CD14-positive monocyte (primary cell): Measurements from ENCODE around the gene RPTOR. TPM values are rescaled to one million over a fixed set of nuclear protein-coding genes. Genes with fewer than 3 reads are reported as not detected.

Experiments used
- DNase-seq, 3 donors: peaks; one replicate each; pipeline ENCODE4 v3.0.0-alpha.2; 2011 to 2022
- H2AFZ ChIP-seq: 2 replicates; pipeline ENCODE4 v1.6.0; 2012; ENCODE audit warnings: mild to moderate bottlenecking, low read depth, low read length, inconsistent platforms; ENCODE audit not compliant: insufficient read depth, poor library complexity, severe bottlenecking
- H3K27ac ChIP-seq, 2 donors: 1 replicate in 1 of 2; 2 replicates in 1 of 2; pipeline ENCODE4 v1.5.1; 2012 to 2013; ENCODE audit warnings: low read length in 2 of 2, control low read depth in 1 of 2, inconsistent platforms in 1 of 2, low read depth in 1 of 2, mild to moderate bottlenecking in 1 of 2
- H3K27me3 ChIP-seq, 2 donors: one replicate each; pipeline versions ENCODE4 v1.6.0 to v1.6.1; 2011 to 2013; ENCODE audit warnings: low read length in 2 of 2; ENCODE audit not compliant: control insufficient read depth in 2 of 2, insufficient read depth in 2 of 2
- H3K36me3 ChIP-seq, 2 donors: replicated peaks in 1 of 2; 1 replicate in 1 of 2; 2 replicates in 1 of 2; pipeline versions ENCODE4 v1.5.1 to v1.6.1; 2012 to 2013; ENCODE audit warnings: low read length in 2 of 2, control low read depth in 1 of 2, inconsistent platforms in 1 of 2, mild to moderate bottlenecking in 1 of 2; ENCODE audit not compliant: insufficient read depth in 2 of 2, control insufficient read depth in 1 of 2
- H3K4me1 ChIP-seq, 2 donors: 1 replicate in 1 of 2; 2 replicates in 1 of 2; pipeline versions ENCODE4 v1.5.1 to v1.6.1; 2012 to 2013; ENCODE audit warnings: low read length in 2 of 2, control low read depth in 1 of 2, inconsistent platforms in 1 of 2, mild to moderate bottlenecking in 1 of 2, moderate library complexity in 1 of 2; ENCODE audit not compliant: insufficient read depth in 2 of 2, control insufficient read depth in 1 of 2
- H3K4me2 ChIP-seq: replicated peaks from 2 replicates; pipeline ENCODE3; 2012; ENCODE audit warnings: low read length, moderate library complexity, mild to moderate bottlenecking; ENCODE audit not compliant: poor library complexity, severe bottlenecking; ENCODE audit errors: extremely low read depth
- H3K4me3 ChIP-seq, 3 experiments: fragments of 200-600 bp in 1 of 3; sonication (generic) in 1 of 3; replicated peaks in 1 of 3; 1 replicate in 2 of 3; 2 replicates in 1 of 3; pipeline ENCODE4 v1.5.1; 2011 to 2013; ENCODE audit warnings: low read length in 3 of 3, mild to moderate bottlenecking in 3 of 3, control low read depth in 2 of 3, low read depth in 2 of 3, inconsistent platforms in 1 of 3, moderate library complexity in 1 of 3
- H3K79me2 ChIP-seq: 2 replicates; pipeline ENCODE4 v1.6.0; 2012; ENCODE audit warnings: mild to moderate bottlenecking, control low read depth, inconsistent platforms, low read length, moderate library complexity; ENCODE audit not compliant: insufficient read depth
- H3K9ac ChIP-seq: 2 replicates; pipeline ENCODE4 v1.6.0; 2017; ENCODE audit warnings: low read length, mild to moderate bottlenecking; ENCODE audit not compliant: insufficient read depth, poor library complexity, severe bottlenecking
- H3K9me3 ChIP-seq, 2 donors: replicated peaks in 1 of 2; 1 replicate in 1 of 2; 2 replicates in 1 of 2; pipeline versions ENCODE4 v1.5.1 to v1.6.1; 2012 to 2013; ENCODE audit warnings: low read length in 2 of 2, control low read depth in 1 of 2; ENCODE audit not compliant: control insufficient read depth in 1 of 2, insufficient read depth in 1 of 2
- H4K20me1 ChIP-seq: 2 replicates; pipeline ENCODE4 v1.6.0; 2012; ENCODE audit warnings: mild to moderate bottlenecking, low read length, control low read depth, moderate library complexity; ENCODE audit not compliant: insufficient read depth
- H3K27ac Mint-ChIP-seq, 7 donors: one replicate each; pipeline ENCODE4 v1.8.0; 2020; ENCODE audit warnings: mild to moderate bottlenecking in 7 of 7, mixed read lengths in 7 of 7, moderate library complexity in 6 of 7, inconsistent platforms in 2 of 7
- H3K27me3 Mint-ChIP-seq, 3 donors: one replicate each; pipeline ENCODE4 v1.8.0; 2021 to 2022; ENCODE audit warnings: low read depth in 3 of 3, mild to moderate bottlenecking in 3 of 3, mixed read lengths in 3 of 3, moderate library complexity in 3 of 3, inconsistent platforms in 1 of 3
- H3K36me3 Mint-ChIP-seq, 2 donors: one replicate each; pipeline ENCODE4 v1.8.0; 2020; ENCODE audit warnings: mixed read lengths in 2 of 2, inconsistent platforms in 1 of 2, mild to moderate bottlenecking in 1 of 2
- H3K4me1 Mint-ChIP-seq: one replicate; pipeline ENCODE4 v1.8.0; 2020; ENCODE audit warnings: mild to moderate bottlenecking, mixed read lengths
- H3K4me3 Mint-ChIP-seq, 2 donors: one replicate each; pipeline ENCODE4 v1.8.0; 2020; ENCODE audit warnings: mild to moderate bottlenecking in 2 of 2, mixed read lengths in 2 of 2, moderate library complexity in 1 of 2
- H3K9me3 Mint-ChIP-seq, 7 donors: one replicate each; pipeline ENCODE4 v1.8.0; 2020 to 2022; ENCODE audit warnings: mixed read lengths in 7 of 7, mild to moderate bottlenecking in 6 of 7, moderate library complexity in 6 of 7, inconsistent platforms in 2 of 7
- WGBS: methylation state at CpG from one replicate; pipeline ENCODE4 v1.1.5; 2013; ENCODE audit warnings: missing lambda C conversion rate; ENCODE audit not compliant: insufficient coverage; 5-methylcytosine and 5-hydroxymethylcytosine counted together
- intact Hi-C, 2 donors: fragments of 100-400 bp; cut with micrococcal nuclease; formaldehyde crosslinking; loops; one replicate each; pipeline versions ENCODE4 v1.15.0 to v1.15.1; 2023
- polyA plus RNA-seq, 3 donors: library from polyadenylated mRNA; depleted of rRNA in 1 of 3; unstranded in 2 of 3; stranded (reverse) in 1 of 3; fragments of 300-500 nt in 2 of 3; fragments of >200 nt in 1 of 3; fragmentation: Illumina TruSeq in 2 of 3; gene quantifications; 1 replicate in 2 of 3; 2 replicates in 1 of 3; pipeline ENCODE4 v1.2.3, GENCODE V29; 2012 to 2021
- TF ChIP-seq, protein P1 (sequence below): fragments of 200-600 bp; IDR thresholded peaks from one replicate; pipeline ENCODE4 v1.8.0; 2022; ENCODE audit warnings: antibody characterized with exemption, mild to moderate bottlenecking

RPTOR gene
- polyA plus RNA-seq, 3 donors: 1.1 to 8.7 (median 2.6) TPM

- H3K9me3 ChIP-seq: peaks cover 7 to 21% of the 10 kb centered on the region in 2 donors
- no peak overlapping the region for H2AFZ ChIP-seq
- Mint-ChIP-seq H3K9me3 (peaks cover 8 to 21% (median 11%) of the 10 kb centered on the region in 7 donors), H3K4me3 (no peak overlapping the region), H3K27me3 (peaks cover 0 to 2% (median 0%) of the 10 kb centered on the region in 3 donors), H3K27ac (no peak overlapping the region), H3K36me3 (peaks cover 1 to 5% of the 10 kb centered on the region in 2 donors), H3K4me1 (peaks cover 10% of the 10 kb centered on the region)
- no peak overlapping the region for H3K4me2 ChIP-seq
- TF ChIP-seq, protein P1, sequence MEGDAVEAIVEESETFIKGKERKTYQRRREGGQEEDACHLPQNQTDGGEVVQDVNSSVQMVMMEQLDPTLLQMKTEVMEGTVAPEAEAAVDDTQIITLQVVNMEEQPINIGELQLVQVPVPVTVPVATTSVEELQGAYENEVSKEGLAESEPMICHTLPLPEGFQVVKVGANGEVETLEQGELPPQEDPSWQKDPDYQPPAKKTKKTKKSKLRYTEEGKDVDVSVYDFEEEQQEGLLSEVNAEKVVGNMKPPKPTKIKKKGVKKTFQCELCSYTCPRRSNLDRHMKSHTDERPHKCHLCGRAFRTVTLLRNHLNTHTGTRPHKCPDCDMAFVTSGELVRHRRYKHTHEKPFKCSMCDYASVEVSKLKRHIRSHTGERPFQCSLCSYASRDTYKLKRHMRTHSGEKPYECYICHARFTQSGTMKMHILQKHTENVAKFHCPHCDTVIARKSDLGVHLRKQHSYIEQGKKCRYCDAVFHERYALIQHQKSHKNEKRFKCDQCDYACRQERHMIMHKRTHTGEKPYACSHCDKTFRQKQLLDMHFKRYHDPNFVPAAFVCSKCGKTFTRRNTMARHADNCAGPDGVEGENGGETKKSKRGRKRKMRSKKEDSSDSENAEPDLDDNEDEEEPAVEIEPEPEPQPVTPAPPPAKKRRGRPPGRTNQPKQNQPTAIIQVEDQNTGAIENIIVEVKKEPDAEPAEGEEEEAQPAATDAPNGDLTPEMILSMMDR: no peak
- WGBS: 96% methylated on average over 6 of the region's 12 CpGs
- H3K4me3 ChIP-seq: no peak overlapping the region
- DNase-seq: no peak
- peaks cover 9% of the 10 kb centered on the region for H3K79me2 ChIP-seq
- H3K27ac ChIP-seq: no peak overlapping the region
- H3K27me3 ChIP-seq: no peaks in the 10 kb centered on the region
- no peaks in the 10 kb centered on the region for H3K4me1 ChIP-seq
- H3K36me3 ChIP-seq: no peaks in the 10 kb centered on the region
- H3K9ac ChIP-seq: no peak overlapping the region
- H4K20me1 ChIP-seq: peaks cover 39% of the 10 kb centered on the region
- intact Hi-C loops: no loop called here
These were observed 115.0 kb downstream of the RPTOR start for GRCh38 chr17:80659651-80660050.

DNA sequence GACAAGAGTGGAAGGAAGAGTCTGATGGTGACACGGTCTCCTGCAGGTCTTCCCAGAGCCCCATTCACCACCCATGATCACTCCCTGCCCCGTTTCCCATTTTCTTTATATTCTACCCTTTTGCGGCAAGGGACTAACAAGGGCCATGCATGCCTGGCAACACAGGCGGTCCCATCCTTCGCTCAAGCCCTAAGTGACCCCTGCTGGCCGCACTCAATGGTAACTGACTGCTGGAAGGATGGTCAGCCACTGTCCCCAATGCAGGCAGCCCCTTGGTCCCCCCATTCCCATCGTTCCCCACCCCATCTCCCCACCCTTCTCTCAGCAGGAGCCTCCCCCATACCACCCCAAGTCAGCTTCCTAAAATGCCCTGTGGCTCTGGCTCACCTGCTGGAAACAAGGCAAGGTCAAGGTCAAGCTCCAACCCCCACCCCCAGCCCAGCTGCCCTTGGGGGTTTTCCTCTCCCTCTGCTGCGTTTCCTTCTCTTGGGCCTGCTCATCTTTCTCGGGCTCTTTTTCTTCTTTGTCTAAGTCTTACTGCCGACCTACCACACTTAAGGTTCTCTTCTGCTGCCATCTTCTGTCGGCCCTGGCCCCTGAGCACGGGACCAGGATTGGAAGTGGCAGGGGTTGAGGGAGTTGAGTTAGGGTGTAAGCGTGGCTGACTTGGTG is 116.0 kb downstream of the RPTOR start:
- Histone ChIP-seq H3K4me1 (no peaks in the 10 kb centered on the region), H3K4me3 (no peak overlapping the region), H2AFZ (no peak overlapping the region), H3K4me2 (no peak overlapping the region), H3K27ac (no peak overlapping the region), H3K27me3 (no peaks in the 10 kb centered on the region), H3K79me2 (peaks cover 9% of the 10 kb centered on the region), H3K36me3 (no peaks in the 10 kb centered on the region), H4K20me1 (peaks cover 44% of the 10 kb centered on the region), H3K9me3 (peaks cover 7 to 14% of the 10 kb centered on the region in 2 donors), H3K9ac (no peak overlapping the region)
- DNase-seq: no peak
- Mint-ChIP-seq H3K27ac (peak overlapping the region in 1 of 7 donors; percentile 10), H3K4me3 (no peak overlapping the region), H3K27me3 (peaks cover 0 to 4% (median 2%) of the 10 kb centered on the region in 3 donors), H3K4me1 (peaks cover 16% of the 10 kb centered on the region), H3K36me3 (peaks cover 0 to 4% of the 10 kb centered on the region in 2 donors), H3K9me3 (peaks cover 4 to 18% (median 8%) of the 10 kb centered on the region in 7 donors)
- 98% methylated on average over 10 of the region's 13 CpGs for WGBS
- intact Hi-C loops: no loop called here
- TF ChIP-seq, protein P1: no peak
